Common myeloid progenitor, CD34-positive (primary cell): ENCODE data around the gene AKR1B1.
A peak's percentile ranks its signal among the peaks of the same experiment; 100 is the strongest.

Experiments used
- CTCF ChIA-PET: fragments of 350-600 bp; sonication (Branson Sonifier 250); formaldehyde crosslinking; loops from one replicate; lab custom pipeline; 2021; ENCODE audit warnings: antibody characterized with exemption; lab: Charles Lee
- POLR2A ChIA-PET: fragments of 350-600 bp; sonication (Branson Sonifier 250); formaldehyde crosslinking; loops from one replicate; lab custom pipeline; 2021; ENCODE audit warnings: antibody characterized with exemption; lab: Charles Lee
- DNase-seq, 3 donors: peaks; one replicate each; pipeline versions ENCODE4 v3.0.0 to v3.0.0-alpha.2; 2013
- H3K27ac ChIP-seq, 2 experiments: 1 replicate in 1 of 2; 2 replicates in 1 of 2; pipeline ENCODE4 v1.7.0; 2013; ENCODE audit warnings: inconsistent platforms in 2 of 2, low read length in 2 of 2, mild to moderate bottlenecking in 2 of 2, low read depth in 1 of 2, moderate library complexity in 1 of 2; ENCODE audit not compliant: severe bottlenecking in 2 of 2, insufficient read depth in 1 of 2, poor library complexity in 1 of 2
- H3K27me3 ChIP-seq, 5 experiments: replicated peaks in 2 of 5; 1 replicate in 3 of 5; 2 replicates in 2 of 5; pipeline versions ENCODE4 v1.6.1 to v1.7.0; 2013; ENCODE audit warnings: low read length in 4 of 5, mild to moderate bottlenecking in 2 of 5, moderate library complexity in 2 of 5, inconsistent platforms in 1 of 5; ENCODE audit not compliant: insufficient read depth in 5 of 5, control insufficient read depth in 4 of 5
- H3K36me3 ChIP-seq, 4 experiments: 1 replicate in 2 of 4; 2 replicates in 2 of 4; pipeline versions ENCODE4 v1.6.1 to v1.7.0; 2013; ENCODE audit warnings: low read length in 3 of 4, control low read depth in 1 of 4, mild to moderate bottlenecking in 1 of 4; ENCODE audit not compliant: control insufficient read depth in 4 of 4, insufficient read depth in 4 of 4
- H3K4me1 ChIP-seq, 4 experiments: 1 replicate in 3 of 4; 2 replicates in 1 of 4; pipeline versions ENCODE4 v1.6.1 to v1.7.1; 2013; ENCODE audit warnings: low read length in 3 of 4, mild to moderate bottlenecking in 3 of 4, control low read depth in 1 of 4, inconsistent platforms in 1 of 4, moderate library complexity in 1 of 4; ENCODE audit not compliant: control insufficient read depth in 4 of 4, insufficient read depth in 4 of 4; ENCODE audit errors: control extremely low read depth in 1 of 4
- H3K4me3 ChIP-seq, 7 experiments: 1 replicate in 4 of 7; 2 replicates in 3 of 7; pipeline versions ENCODE4 v1.5.1 to v1.7.0; 2013; ENCODE audit warnings: mild to moderate bottlenecking in 7 of 7, low read length in 6 of 7, moderate library complexity in 6 of 7, inconsistent platforms in 2 of 7, low read depth in 2 of 7, control low read depth in 1 of 7; ENCODE audit not compliant: insufficient read depth in 4 of 7, control insufficient read depth in 1 of 7; ENCODE audit errors: extremely low read depth in 1 of 7
- H3K9me3 ChIP-seq, 5 experiments: 1 replicate in 4 of 5; 2 replicates in 1 of 5; pipeline versions ENCODE4 v1.6.1 to v1.7.1; 2013; ENCODE audit warnings: low read length in 4 of 5, mild to moderate bottlenecking in 2 of 5, inconsistent platforms in 1 of 5, low read depth in 1 of 5, moderate library complexity in 1 of 5; ENCODE audit not compliant: control insufficient read depth in 4 of 5, insufficient read depth in 2 of 5; ENCODE audit errors: control extremely low read depth in 1 of 5
- whole genome bisulfite sequencing: methylation state at CpG from one replicate; pipeline ENCODE4 v1.1.5; 2013; ENCODE audit not compliant: insufficient coverage; 5-methylcytosine and 5-hydroxymethylcytosine counted together

AKR1B1 gene

GRCh38 chr7:134480730-134481129 lies 21.8 kb upstream of the AKR1B1 start:
- POLR2A ChIA-PET, result no interaction called here

DNA sequence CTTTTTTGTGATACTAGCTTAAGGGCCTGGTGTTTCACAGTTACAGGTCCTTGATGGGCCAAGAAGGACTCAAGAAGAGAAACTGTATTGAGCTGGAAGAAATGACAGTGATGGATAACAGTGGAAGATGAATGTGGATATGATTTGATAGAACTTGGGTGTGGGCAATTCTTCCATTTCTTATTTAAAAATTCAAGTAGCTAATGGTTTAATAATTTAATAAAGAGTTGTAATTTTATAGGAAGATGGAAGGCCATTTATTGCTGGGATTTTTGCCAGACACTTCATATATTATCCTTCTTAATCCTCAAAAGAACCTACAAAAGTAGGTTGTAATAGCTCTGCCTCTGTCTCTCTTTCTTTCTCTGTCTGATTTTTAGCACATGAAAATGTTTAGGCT lies 21.3 kb upstream of the AKR1B1 start:
- CTCF ChIA-PET, result interaction anchor here (1.0 to 1.9 kb wide), 4 partner anchors 27 to 75 kb away, joined by 3 to 4 read pairs (median 4); no protein-coding TSS in a partner anchor
- POLR2A ChIA-PET, result no interaction called here
- Histone ChIP-seq H3K27ac (no peak overlapping the region), H3K9me3 (no peaks in the 10 kb centered on the region), H3K4me1 (no peaks in the 10 kb centered on the region), H3K4me3 (no peak overlapping the region), H3K27me3 (no peaks in the 10 kb centered on the region), H3K36me3 (no peaks in the 10 kb centered on the region)
- DNase-seq, result no peak

More at GRCh38 chr7:134480730-134481129, 21.8 kb upstream of the AKR1B1 start:
- Histone ChIP-seq H3K27me3 (no peaks in the 10 kb centered on the region), H3K4me3 (no peak overlapping the region), H3K27ac (no peak overlapping the region), H3K4me1 (no peaks in the 10 kb centered on the region), H3K36me3 (no peaks in the 10 kb centered on the region), H3K9me3 (no peaks in the 10 kb centered on the region)
- CTCF ChIA-PET, result interaction anchor here (1.1 to 1.9 kb wide), 3 partner anchors 26 to 50 kb away, joined by 4 read pairs; no protein-coding TSS in a partner anchor
- WGBS, result 75% methylated on average over 2 of the region's 2 CpGs
- peak in 1 of 3 donors; percentile 10 for DNase-seq

GRCh38 chr7:134478707-134479106 lies 19.8 kb upstream of the AKR1B1 start:
- Histone ChIP-seq H3K36me3 (no peaks in the 10 kb centered on the region), H3K9me3 (no peaks in the 10 kb centered on the region), H3K27ac (no peak overlapping the region), H3K27me3 (no peaks in the 10 kb centered on the region), H3K4me1 (no peaks in the 10 kb centered on the region), H3K4me3 (no peak overlapping the region)
- POLR2A ChIA-PET, result no interaction called here
- DNase-seq, result no peak
- CTCF ChIA-PET, result interaction anchor here (1.0 to 1.7 kb wide), 2 partner anchors 14 to 36 kb away, joined by 3 to 7 read pairs; no protein-coding TSS in a partner anchor
- WGBS, result 100% methylated on average over 1 of the region's 2 CpGs

GRCh38 chr7:134477954-134478353 lies 19.1 kb upstream of the AKR1B1 start:
- Histone ChIP-seq H3K27ac (no peak overlapping the region), H3K27me3 (no peaks in the 10 kb centered on the region), H3K4me3 (no peak overlapping the region), H3K36me3 (no peaks in the 10 kb centered on the region), H3K9me3 (no peaks in the 10 kb centered on the region), H3K4me1 (no peaks in the 10 kb centered on the region)
- ChIA-PET POLR2A (no interaction called here), CTCF (interaction anchor here (1.1 to 1.7 kb wide), 5 partner anchors 8 to 45 kb away, joined by 4 to 7 read pairs (median 4); no protein-coding TSS in a partner anchor)
- no peak for DNase-seq
- 100% methylated on average over 1 of the region's 2 CpGs for WGBS

DNA sequence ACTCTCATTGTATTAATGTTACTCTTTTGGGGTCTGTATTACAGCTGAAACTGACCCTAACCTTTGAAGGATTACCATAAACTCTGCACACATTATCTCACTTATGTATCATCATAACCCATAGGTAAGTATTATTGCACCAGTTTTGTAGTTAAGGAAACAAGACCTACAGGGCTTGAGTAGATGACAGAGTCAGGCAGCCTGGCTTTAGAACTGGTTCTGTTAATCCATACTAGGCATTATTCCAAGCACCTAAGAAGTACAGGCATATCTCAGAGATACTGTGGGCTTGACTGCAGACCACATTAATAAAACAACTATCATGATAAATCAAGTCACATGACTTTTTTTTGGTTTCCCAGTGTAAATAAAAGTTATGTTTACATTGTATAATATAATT lies 17.1 kb upstream of the AKR1B1 start:
- DNase-seq, result no peak
- H3K4me1 ChIP-seq, result no peaks in the 10 kb centered on the region
- POLR2A ChIA-PET, result no interaction called here

DNA sequence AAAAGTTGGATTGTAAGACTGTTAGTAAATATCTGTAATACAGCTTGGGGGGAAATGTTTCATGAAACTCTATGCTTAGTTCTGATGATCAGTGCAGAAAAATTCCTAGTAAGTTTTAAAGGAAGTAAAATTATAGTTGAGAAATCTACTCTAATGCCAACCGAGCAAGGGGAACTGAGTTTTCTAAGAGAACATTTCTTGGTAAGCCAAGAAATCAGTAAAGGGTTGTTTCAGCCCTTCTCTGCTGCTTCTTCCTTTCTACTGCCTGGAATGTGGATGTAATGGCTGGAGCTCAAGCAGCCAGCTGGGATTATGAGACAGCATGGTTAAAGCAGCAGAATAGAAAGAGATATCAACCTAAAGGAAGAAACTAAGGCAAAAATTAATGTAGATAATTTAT lies 15.9 kb upstream of the AKR1B1 start:
- no peak for DNase-seq
- H3K4me1 ChIP-seq, result no peaks in the 10 kb centered on the region
- no peak overlapping the region for H3K4me3 ChIP-seq
- ChIA-PET CTCF (interaction anchor here (1.2 kb wide), 1 partner anchor 42 kb away, joined by 3 read pairs; no protein-coding TSS in a partner anchor), POLR2A (no interaction called here)
- no peaks in the 10 kb centered on the region for H3K27me3 ChIP-seq
- no peaks in the 10 kb centered on the region for H3K9me3 ChIP-seq
- no peaks in the 10 kb centered on the region for H3K36me3 ChIP-seq
- WGBS, result no CpG with 5 or more reads among the region's 1 CpG
- H3K27ac ChIP-seq, result no peak overlapping the region

More for the DNA sequence above, 17.1 kb upstream of the AKR1B1 start:
- no peaks in the 10 kb centered on the region for H3K27me3 ChIP-seq
- CTCF ChIA-PET, result interaction anchor here (1.2 kb wide), 1 partner anchor 43 kb away, joined by 3 read pairs; no protein-coding TSS in a partner anchor
- no peak overlapping the region for H3K4me3 ChIP-seq
- no peaks in the 10 kb centered on the region for H3K9me3 ChIP-seq
- H3K36me3 ChIP-seq, result no peaks in the 10 kb centered on the region
- no peak overlapping the region for H3K27ac ChIP-seq

DNA sequence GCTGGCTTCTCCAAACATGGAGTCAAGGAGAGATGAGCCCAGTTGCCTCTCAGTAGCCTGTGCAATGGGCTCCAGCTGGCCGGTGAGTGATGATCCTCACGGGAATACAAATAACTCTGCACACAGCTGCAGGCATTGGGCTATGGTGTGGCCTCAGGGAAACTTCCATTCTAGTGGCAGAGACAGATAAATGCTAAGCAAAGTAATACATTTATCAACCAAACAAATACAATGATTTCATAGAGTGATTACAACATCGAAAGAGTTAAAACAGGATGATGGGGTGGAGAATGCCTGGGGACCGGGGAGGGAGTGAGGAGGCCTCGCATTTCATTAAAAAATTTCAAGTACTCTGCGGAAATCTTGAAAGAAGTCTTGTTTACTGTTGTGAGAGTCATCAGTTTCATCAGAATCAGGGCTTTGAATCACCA lies 15.0 kb upstream of the AKR1B1 start:
- CTCF ChIA-PET, result no interaction called here
- Histone ChIP-seq H3K9me3 (peaks cover 0 to 3% (median 0%) of the 10 kb centered on the region in 5 experiments), H3K4me1 (no peaks in the 10 kb centered on the region), H3K36me3 (no peaks in the 10 kb centered on the region), H3K4me3 (no peak overlapping the region), H3K27me3 (no peaks in the 10 kb centered on the region), H3K27ac (no peak overlapping the region)
- POLR2A ChIA-PET, result no interaction called here
- no peak for DNase-seq
- 95% methylated on average over 4 of the region's 6 CpGs for WGBS
